Panc1 (cell line): Measurements from ENCODE around the gene ZNF484. TPM values are rescaled to one million over a fixed set of nuclear protein-coding genes. Genes with fewer than 3 reads are reported as not detected.
A peak's percentile ranks its signal among the peaks of the same experiment; 100 is the strongest.

Experiments used
- ATAC-seq: fragments of 200-7000 bp; cut with Tn5 transposase; 2 replicates; pipeline ENCODE4 v1.9.1; 2020; ENCODE audit warnings: mild to moderate bottlenecking, moderate library complexity
- BruUV-seq: library from RNA; stranded (reverse); fragments of 400-500 nt; replicated peaks from 2 replicates; lab custom pipeline; 2021; lab: Mats Ljungman, UMichigan
- CTCF ChIA-PET: fragments of 300-600 bp; sonication (Branson Sonifier 250); formaldehyde crosslinking; loops from one replicate; lab custom pipeline; 2022; ENCODE audit warnings: antibody characterized with exemption; lab: Charles Lee
- POLR2A ChIA-PET: fragments of 300-600 bp; sonication (Branson Sonifier 250); formaldehyde crosslinking; loops from one replicate; lab custom pipeline; 2022; ENCODE audit warnings: antibody characterized with exemption; lab: Charles Lee
- DNase-seq: peaks from one replicate; pipeline ENCODE4 v3.0.0-alpha.2; 2010; ENCODE audit warnings: low read depth, low spot score
- H3K27ac ChIP-seq: 2 replicates; pipeline ENCODE4 v1.5.1; 2011; ENCODE audit warnings: mild to moderate bottlenecking, low read length, inconsistent platforms
- H3K27me3 ChIP-seq: fragments of 200-500 bp; sonication (Bioruptor generic); 2 replicates; pipeline ENCODE4 v1.6.0; 2014; ENCODE audit warnings: low read length, inconsistent platforms; ENCODE audit not compliant: control insufficient read depth, insufficient read depth
- H3K36me3 ChIP-seq: fragments of 200-500 bp; sonication (Bioruptor generic); 2 replicates; pipeline ENCODE4 v1.5.1; 2014; ENCODE audit warnings: inconsistent platforms, mild to moderate bottlenecking, low read length, moderate library complexity; ENCODE audit not compliant: control insufficient read depth, insufficient read depth
- H3K4me1 ChIP-seq: 2 replicates; pipeline ENCODE4 v1.5.1; 2011; ENCODE audit warnings: inconsistent platforms, mild to moderate bottlenecking, low read length, moderate library complexity; ENCODE audit not compliant: control insufficient read depth, insufficient read depth
- H3K4me3 ChIP-seq, 2 experiments: 2 replicates each; pipeline ENCODE4 v1.5.1; 2011 to 2012; ENCODE audit warnings: low read depth in 2 of 2, low read length in 2 of 2, mild to moderate bottlenecking in 2 of 2, inconsistent platforms in 1 of 2, moderate library complexity in 1 of 2
- H3K9me3 ChIP-seq: fragments of 200-500 bp; sonication (Bioruptor generic); 2 replicates; pipeline ENCODE4 v1.5.1; 2014; ENCODE audit warnings: low read depth, mild to moderate bottlenecking, inconsistent platforms, low read length, moderate library complexity; ENCODE audit not compliant: control insufficient read depth, insufficient read depth
- POLR2AphosphoS5 ChIP-seq: IDR thresholded peaks from 2 replicates; pipeline ENCODE4 v1.6.1; 2012; ENCODE audit warnings: mild to moderate bottlenecking, low read depth, low read length, moderate library complexity
- REST ChIP-seq, 2 experiments: IDR thresholded peaks; 2 replicates each; pipeline ENCODE4 v1.6.1; 2011 to 2012; ENCODE audit warnings: low read depth in 2 of 2, control low read depth in 1 of 2, low read length in 1 of 2, mild to moderate bottlenecking in 1 of 2, moderate library complexity in 1 of 2; ENCODE audit not compliant: insufficient read depth in 1 of 2
- SIN3A ChIP-seq: IDR thresholded peaks from 2 replicates; pipeline ENCODE4 v1.6.1; 2012; ENCODE audit warnings: low read depth, mild to moderate bottlenecking, low read length, moderate library complexity, borderline replicate concordance; ENCODE audit not compliant: insufficient read depth
- TCF7L2 ChIP-seq: IDR thresholded peaks from 2 replicates; pipeline ENCODE4 v1.6.1; 2011; ENCODE audit warnings: mild to moderate bottlenecking, low read depth, low read length, inconsistent platforms
- in situ Hi-C: cut with HindIII; loops from 2 replicates; pipeline ENCODE4 v1.10.0; 2016; ENCODE audit warnings: low sequenced_read_pairs, low pct_unique_long_range_greater_than_20kb
- intact Hi-C: fragments of 100-400 bp; cut with micrococcal nuclease; formaldehyde crosslinking; loops from one replicate; pipeline ENCODE4 v1.10.0; 2022; ENCODE audit not compliant: unreplicated experiment
- total RNA-seq: library from RNA; stranded (reverse); gene quantifications from one replicate; pipeline ENCODE4 v1.2.1, GENCODE V29; 2021; ENCODE audit not compliant: unreplicated experiment
- TF ChIP-seq, protein P1 (sequence below): fragments of 450-650 bp; IDR thresholded peaks from 2 replicates; pipeline ENCODE4 v1.5.1; 2017; ENCODE audit warnings: mild to moderate bottlenecking

The ZNF484 gene
- total RNA-seq, 1 experiment from 2014 or later = 5.4 TPM

- ChIA-PET POLR2A (no interaction called here), CTCF (interaction anchor here (0.5 kb wide), 1 partner anchor 40 kb away, joined by 3 read pairs; no protein-coding TSS in a partner anchor)
- DNase-seq = no peak
- Histone ChIP-seq H3K4me1 (no peaks in the 10 kb centered on the region), H3K27me3 (peaks cover 17% of the 10 kb centered on the region), H3K27ac (no peak overlapping the region), H3K4me3 (peak overlapping the region; percentile 16 to 41; a peak in 3 of 4 replicates), H3K36me3 (peaks cover 2% of the 10 kb centered on the region; the same call in 1 of the 2 replicates), H3K9me3 (no peaks in the 10 kb centered on the region)
- BruUV-seq = no TSS peak
- TF ChIP-seq, protein P1, sequence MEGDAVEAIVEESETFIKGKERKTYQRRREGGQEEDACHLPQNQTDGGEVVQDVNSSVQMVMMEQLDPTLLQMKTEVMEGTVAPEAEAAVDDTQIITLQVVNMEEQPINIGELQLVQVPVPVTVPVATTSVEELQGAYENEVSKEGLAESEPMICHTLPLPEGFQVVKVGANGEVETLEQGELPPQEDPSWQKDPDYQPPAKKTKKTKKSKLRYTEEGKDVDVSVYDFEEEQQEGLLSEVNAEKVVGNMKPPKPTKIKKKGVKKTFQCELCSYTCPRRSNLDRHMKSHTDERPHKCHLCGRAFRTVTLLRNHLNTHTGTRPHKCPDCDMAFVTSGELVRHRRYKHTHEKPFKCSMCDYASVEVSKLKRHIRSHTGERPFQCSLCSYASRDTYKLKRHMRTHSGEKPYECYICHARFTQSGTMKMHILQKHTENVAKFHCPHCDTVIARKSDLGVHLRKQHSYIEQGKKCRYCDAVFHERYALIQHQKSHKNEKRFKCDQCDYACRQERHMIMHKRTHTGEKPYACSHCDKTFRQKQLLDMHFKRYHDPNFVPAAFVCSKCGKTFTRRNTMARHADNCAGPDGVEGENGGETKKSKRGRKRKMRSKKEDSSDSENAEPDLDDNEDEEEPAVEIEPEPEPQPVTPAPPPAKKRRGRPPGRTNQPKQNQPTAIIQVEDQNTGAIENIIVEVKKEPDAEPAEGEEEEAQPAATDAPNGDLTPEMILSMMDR = peak; percentile 34
- no peak for TF ChIP-seq TCF7L2
- intact Hi-C loops (no loop called here), in situ Hi-C loops (no loop called here)
- peak; percentile 77 for ATAC-seq
Measured at GRCh38 chr9:92808726-92809451, 68.9 kb downstream of the ZNF484 start.

DNA sequence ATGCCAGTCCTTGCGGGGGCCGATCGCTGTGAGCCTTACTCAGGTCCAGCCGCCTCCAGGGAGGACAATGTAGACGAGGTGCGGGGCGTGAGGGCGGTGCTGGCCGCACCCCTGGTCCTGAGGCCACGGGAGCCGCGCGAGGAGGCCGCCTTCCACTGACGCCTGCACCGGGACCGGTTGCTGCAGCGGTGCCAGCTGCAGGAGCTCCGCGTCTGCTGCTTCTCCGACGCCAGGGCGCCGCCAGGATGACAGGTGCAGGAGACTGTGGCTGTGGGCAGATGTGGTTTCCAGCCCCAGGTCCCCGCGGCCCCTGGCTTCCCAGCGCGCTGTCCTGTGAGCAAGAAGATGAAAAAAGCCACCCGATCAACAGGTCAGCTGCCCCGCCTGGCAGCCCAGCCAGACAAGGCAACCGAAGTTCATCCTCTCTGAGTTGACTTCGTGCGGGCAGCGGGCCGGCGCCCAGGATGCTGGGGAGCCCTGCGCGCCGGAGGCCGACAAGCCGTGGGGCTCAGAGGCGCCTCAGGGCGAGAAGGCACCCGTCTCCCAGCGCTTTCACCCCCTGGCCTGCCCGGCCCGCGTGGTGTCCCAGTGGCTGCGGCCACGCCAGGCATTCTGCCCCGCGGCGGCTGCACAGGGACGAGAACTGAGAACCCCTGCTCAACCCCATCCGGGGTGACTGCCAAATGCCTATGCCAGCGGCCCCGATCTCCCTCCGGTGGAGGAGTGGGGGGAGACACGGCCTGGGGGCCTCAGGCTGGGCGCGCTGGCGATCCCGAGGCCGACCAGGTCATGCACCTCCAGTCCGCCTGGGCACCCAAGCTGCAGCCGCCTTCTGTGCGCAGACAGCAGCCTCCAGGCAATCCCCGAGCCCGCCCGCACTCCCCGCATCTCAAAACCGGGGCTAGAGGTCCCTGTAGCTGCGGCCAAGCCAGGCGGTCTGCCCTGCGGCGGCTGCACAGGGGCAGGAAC, 69.8 kb downstream of the ZNF484 start:
- Histone ChIP-seq H3K36me3 (peaks cover 2% of the 10 kb centered on the region; the same call in 1 of the 2 replicates), H3K4me1 (no peaks in the 10 kb centered on the region), H3K4me3 (no peak overlapping the region), H3K27me3 (peaks cover 17% of the 10 kb centered on the region), H3K27ac (no peak overlapping the region), H3K9me3 (no peaks in the 10 kb centered on the region)
- TF ChIP-seq SIN3A = no peak
- no peak for TF ChIP-seq POLR2AphosphoS5
- in situ Hi-C loops (no loop called here), intact Hi-C loops (no loop called here)
- no TSS peak for BruUV-seq
- peak; percentile 59 for ATAC-seq
- no peak for DNase-seq
- POLR2A ChIA-PET = no interaction called here
- CTCF ChIA-PET = interaction anchor here (0.5 kb wide), 1 partner anchor 39 kb away, joined by 3 read pairs; no protein-coding TSS in a partner anchor

DNA sequence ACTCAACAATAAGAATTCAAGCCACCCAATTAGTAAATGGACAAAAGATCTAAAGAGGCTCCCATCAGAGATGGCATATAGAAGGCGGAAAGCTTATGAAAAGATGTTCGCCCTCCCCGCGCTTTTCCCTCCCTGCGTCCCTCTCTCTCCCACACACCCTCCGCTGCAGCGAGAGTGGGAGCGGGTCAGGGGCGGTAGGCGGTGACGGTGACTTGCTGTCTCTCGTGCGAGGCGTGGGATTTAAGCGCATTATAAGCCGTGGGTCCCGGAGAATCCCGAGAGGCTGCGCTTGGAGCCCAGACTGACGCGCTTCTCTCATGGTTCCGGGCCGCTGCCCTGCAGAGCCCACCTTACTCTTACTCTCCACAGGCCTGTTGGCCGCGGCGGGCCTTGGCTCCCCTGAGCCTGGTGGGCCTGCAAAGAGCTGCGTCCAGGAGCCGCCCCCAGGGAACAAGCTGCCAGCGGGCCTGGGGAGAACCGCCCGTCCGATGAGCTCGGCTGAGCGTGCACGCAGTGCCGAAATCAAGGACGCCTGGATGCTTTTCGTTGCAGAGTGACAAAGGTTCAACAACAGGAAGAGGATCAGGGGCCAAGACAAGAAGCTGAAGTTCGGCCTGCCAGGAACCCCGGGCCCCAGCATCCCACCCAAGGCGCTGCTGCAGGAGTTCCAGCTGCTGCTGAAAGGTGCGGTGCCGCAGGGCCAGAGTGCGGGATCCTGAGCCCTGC, 70.6 kb downstream of the ZNF484 start:
- no peak overlapping the region for H3K27ac ChIP-seq
- TF ChIP-seq POLR2AphosphoS5 = no peak
- TF ChIP-seq, protein P1 = no peak
- no peak for TF ChIP-seq SIN3A
- no peak for TF ChIP-seq TCF7L2
- TF ChIP-seq REST (IDR thresholded peaks at IDR 0.05; ENCODE audit: insufficient read depth in 1 of 2, low read depth in 2 of 2, low read length in 1 of 2) = no peak
- in situ Hi-C loops (no loop called here), intact Hi-C loops (no loop called here)
- DNase-seq = no peak
- ChIA-PET CTCF (no interaction called here), POLR2A (no interaction called here)
- no TSS peak for BruUV-seq
- no peak overlapping the region for H3K4me3 ChIP-seq
- H3K9me3 ChIP-seq = no peaks in the 10 kb centered on the region
- no peaks in the 10 kb centered on the region for H3K4me1 ChIP-seq
- H3K27me3 ChIP-seq = peaks cover 17% of the 10 kb centered on the region
- H3K36me3 ChIP-seq = peaks cover 2% of the 10 kb centered on the region; the same call in 1 of the 2 replicates
- ATAC-seq = no peak
